Testis (tissue), 3 donors: ENCODE data around the gene ITPRIP. TPM values are rescaled to one million over a fixed set of nuclear protein-coding genes. Genes with fewer than 3 reads are reported as not detected.
A peak's percentile ranks its signal among the peaks of the same experiment; 100 is the strongest.

ENCODE experiments used
- DNase-seq: peaks from one replicate; pipeline ENCODE4 v3.0.0-alpha.2; 2019
- H3K27ac ChIP-seq, 2 donors: fragments of 200-600 bp; sonication (generic); one replicate each; pipeline ENCODE4 v1.5.1; 2019
- H3K27me3 ChIP-seq: fragments of 200-600 bp; sonication (generic); one replicate; pipeline ENCODE4 v1.5.1; 2019
- H3K36me3 ChIP-seq: fragments of 200-600 bp; sonication (generic); one replicate; pipeline ENCODE4 v1.5.1; 2017; ENCODE audit warnings: low read depth; ENCODE audit errors: missing control alignments
- H3K4me1 ChIP-seq: fragments of 200-600 bp; sonication (generic); one replicate; pipeline ENCODE4 v1.5.1; 2019
- H3K4me3 ChIP-seq, 2 donors: fragments of 200-600 bp; sonication (generic); one replicate each; pipeline ENCODE4 v1.5.1; 2017 to 2019
- H3K9me3 ChIP-seq: fragments of 200-600 bp; sonication (generic); one replicate; pipeline ENCODE4 v1.5.1; 2017
- POLR2A ChIP-seq: fragments of 450-650 bp; IDR thresholded peaks from one replicate; pipeline ENCODE4 v1.6.1; 2017; ENCODE audit warnings: antibody characterized with exemption, mild to moderate bottlenecking, moderate library complexity
- WGBS, 2 donors: methylation state at CpG; one replicate each; pipeline ENCODE4 v1.1.5; 2018; 5-methylcytosine and 5-hydroxymethylcytosine counted together
- intact Hi-C: fragments of 100-400 bp; cut with DNase I; formaldehyde crosslinking; loops from one replicate; pipeline ENCODE4 v1.15.1; 2023; ENCODE audit warnings: low total_unique reads
- polyA plus RNA-seq: library from polyadenylated mRNA; stranded (reverse); fragments of 350-450 nt; fragmentation: Illumina TruSeq; extraction: RNeasy Lipid Tissue Mini Kit (QIAGEN cat#74804); gene quantifications from one replicate; pipeline ENCODE4 v1.2.3, GENCODE V29; 2014; ENCODE audit warnings: low read depth, low replicate concordance; ENCODE audit not compliant: insufficient read depth
- total RNA-seq, 2 donors: library from RNA; depleted of rRNA; stranded (reverse); fragments of >200 nt; gene quantifications; one replicate each; pipeline ENCODE4 v1.2.3, GENCODE V29; 2016
- TF ChIP-seq, protein P1 (sequence below), 3 experiments: fragments of 450-650 bp in 2 of 3; fragments of 200-600 bp in 1 of 3; sonication (generic) in 1 of 3; IDR thresholded peaks; one replicate each; pipeline ENCODE4 v1.5.1; 2016 to 2019; ENCODE audit warnings: antibody characterized with exemption in 3 of 3, mild to moderate bottlenecking in 2 of 3, moderate library complexity in 1 of 3

Gene ITPRIP
- total and polyA plus RNA-seq, 3 donors from 2014 or later, result 21.5 to 29.5 (median 21.6) TPM

DNA sequence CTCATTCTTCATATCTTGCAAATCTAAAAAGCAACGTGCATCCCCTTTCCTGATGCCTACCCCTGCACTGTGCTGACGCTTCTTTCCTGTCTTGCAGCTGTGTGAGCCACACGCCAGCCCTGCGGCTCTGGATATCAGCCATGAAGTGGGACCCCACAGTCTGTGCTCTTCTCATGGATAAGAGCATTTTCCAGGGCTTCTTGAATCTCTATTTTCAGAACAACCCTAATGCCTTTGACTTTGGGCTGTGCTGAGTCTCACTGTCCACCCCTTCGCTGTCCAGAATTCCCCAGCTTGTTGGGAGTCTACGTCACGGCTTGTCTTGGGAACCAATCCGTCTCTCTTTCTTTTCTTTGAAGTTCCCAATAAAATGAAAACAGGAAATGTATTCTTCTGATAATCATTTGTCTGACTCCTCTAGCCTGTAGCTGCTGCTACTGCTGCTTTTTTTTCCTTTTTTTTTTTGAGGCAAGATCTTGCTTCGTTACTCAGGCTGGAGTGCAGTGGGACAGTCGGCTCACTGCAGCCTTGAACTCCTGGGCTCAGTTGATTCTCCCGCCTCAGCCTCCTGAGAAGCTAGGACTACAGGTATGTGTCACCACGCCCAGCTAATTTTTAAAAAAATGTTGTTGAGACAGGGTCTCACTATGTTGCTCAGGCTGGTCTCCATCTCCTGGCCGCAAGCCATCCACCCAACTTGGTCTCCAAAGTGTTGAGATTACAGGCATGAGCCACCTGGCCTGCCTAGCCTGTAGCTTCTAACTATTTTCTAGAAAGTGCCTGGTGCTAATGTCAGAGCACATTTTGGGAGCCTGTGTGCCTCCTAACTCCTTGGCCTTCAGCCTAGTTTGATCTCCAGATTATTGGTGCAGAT, 39.0 kb downstream of the ITPRIP start:
- Histone ChIP-seq H3K27me3 (no peaks in the 10 kb centered on the region), H3K4me3 (no peak overlapping the region), H3K36me3 (no peaks in the 10 kb centered on the region), H3K9me3 (no peaks in the 10 kb centered on the region), H3K27ac (peak overlapping the region; percentile 73 to 80), H3K4me1 (peaks cover 13% of the 10 kb centered on the region)
- DNase-seq, result no peak
- intact Hi-C loops, result no loop called here
- TF ChIP-seq POLR2A, result no peak
- TF ChIP-seq, protein P1, sequence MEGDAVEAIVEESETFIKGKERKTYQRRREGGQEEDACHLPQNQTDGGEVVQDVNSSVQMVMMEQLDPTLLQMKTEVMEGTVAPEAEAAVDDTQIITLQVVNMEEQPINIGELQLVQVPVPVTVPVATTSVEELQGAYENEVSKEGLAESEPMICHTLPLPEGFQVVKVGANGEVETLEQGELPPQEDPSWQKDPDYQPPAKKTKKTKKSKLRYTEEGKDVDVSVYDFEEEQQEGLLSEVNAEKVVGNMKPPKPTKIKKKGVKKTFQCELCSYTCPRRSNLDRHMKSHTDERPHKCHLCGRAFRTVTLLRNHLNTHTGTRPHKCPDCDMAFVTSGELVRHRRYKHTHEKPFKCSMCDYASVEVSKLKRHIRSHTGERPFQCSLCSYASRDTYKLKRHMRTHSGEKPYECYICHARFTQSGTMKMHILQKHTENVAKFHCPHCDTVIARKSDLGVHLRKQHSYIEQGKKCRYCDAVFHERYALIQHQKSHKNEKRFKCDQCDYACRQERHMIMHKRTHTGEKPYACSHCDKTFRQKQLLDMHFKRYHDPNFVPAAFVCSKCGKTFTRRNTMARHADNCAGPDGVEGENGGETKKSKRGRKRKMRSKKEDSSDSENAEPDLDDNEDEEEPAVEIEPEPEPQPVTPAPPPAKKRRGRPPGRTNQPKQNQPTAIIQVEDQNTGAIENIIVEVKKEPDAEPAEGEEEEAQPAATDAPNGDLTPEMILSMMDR (IDR thresholded peaks at IDR 0.05), result no peak
- WGBS, 2 donors, result 45 to 55% methylated on average over 13 of the region's 13 CpGs

DNA sequence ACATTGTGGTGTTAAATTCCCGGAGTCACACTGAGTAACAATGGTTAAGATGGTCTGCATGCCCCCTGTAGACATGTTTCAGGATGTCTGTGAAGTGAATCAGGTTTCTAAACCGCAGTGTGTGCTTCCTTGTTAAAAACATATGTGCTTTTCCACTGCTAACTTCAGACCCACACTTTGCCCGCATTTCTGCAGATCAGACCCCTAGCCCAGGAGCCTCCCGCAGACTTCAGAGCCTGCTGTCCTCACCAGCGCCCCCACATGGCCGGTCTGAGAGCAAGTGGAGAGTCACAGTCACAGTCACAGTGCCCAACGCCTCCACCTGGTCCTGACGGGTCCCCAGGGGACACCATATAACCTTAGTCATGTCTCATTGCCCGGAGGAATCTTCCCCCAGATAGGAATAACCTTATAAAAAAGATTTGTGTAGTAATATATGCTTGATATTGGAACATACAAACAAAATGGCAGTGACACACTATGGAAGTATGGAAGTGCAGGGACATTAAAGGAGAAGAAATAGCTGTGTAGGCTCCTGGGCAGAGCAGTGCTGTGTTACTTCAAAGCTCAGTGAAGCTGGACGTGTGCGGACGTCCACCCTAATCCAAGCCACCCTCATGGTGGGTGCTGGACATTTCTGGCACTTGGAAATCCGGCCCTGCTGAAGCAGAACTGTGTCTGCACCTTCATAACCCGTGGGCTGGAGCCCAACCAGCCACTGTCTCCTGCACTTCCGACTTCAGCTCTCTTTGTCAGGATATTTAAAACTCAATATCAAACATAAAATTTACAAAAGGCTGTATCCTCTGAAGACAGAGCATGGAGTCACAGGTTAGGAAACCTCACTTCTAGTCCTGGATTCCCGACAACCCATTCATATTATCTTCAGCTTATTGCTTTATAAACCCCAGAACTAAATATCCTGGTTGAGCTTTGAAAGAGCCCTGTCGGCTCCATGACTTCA, 40.3 kb downstream of the ITPRIP start:
- intact Hi-C loops, result no loop called here
- H3K27me3 ChIP-seq, result no peaks in the 10 kb centered on the region
- peak; percentile 43 for DNase-seq
- peaks cover 13% of the 10 kb centered on the region for H3K4me1 ChIP-seq
- TF ChIP-seq, protein P1 (IDR thresholded peaks at IDR 0.05), result peak in 1 of 3 experiments; percentile 39
- TF ChIP-seq POLR2A, result no peak
- no peaks in the 10 kb centered on the region for H3K36me3 ChIP-seq
- H3K27ac ChIP-seq, result peak overlapping the region in 1 of 2 donors; percentile 50
- H3K4me3 ChIP-seq, result no peak overlapping the region
- H3K9me3 ChIP-seq, result no peaks in the 10 kb centered on the region
- WGBS, 2 donors, result 62 to 66% methylated on average over 17 of the region's 17 CpGs

DNA sequence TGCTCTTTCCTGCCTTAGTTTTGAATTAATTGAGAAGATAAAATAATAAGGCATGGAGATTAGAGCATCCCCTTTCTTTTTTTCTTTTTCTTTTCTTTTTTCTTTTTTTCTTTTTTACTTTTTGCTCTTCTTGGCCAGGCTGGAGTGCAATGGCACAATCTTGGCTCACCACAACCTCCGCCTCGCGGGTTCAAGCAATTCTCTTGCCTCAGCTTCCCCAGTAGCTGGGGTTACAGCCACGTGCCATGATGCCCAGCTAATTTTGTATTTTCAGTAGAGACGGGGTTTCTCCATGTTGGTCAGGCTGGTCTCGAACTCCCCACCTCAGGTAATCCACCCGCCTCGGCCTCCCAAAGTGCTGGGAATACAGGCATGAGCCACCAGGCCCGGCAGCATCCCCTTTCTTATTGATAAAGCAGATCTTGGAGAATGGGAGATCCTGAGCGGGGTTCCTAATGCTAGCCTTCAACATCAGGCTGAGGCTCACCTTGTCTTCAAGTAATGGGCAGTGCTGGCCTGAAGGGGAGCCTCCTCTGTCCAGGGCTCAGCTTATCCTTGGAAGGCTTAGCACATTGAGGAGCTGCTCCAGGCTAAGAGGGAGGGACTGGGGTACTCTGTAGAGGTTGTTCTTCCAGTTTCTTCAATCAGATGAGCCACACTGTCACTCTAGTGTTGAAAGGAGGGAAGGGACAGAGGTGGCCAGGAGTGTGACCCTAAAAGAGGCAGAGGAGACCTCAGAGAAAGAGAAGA, 41.4 kb downstream of the ITPRIP start:
- 98 to 99% methylated on average over 10 of the region's 10 CpGs for WGBS, 2 donors

DNA sequence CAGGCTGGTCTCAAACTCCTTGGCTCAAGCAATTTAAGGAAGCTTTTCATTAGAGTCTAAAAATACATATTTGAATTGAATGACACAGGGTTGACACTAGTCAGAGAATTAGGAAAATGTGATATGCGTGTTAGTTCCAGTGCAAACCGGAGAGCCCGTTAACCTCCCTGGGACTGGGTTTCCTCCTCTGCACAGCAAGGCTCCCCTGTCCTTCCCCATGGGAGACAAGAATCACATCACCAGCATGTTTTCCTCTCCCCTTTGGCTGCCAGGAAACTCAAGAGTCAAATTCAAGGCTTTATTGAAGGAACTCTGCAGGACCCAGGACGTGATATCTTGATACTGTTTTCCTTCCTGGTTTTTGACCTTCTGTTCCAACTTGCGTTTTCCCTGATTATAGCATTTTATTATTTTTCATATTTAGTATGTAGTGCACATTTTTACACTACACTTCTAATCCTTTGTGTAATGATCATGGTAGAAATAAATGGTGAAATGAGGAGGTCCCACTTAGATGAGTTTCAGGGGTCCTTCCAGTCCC, 44.4 kb downstream of the ITPRIP start:
- Histone ChIP-seq H3K4me3 (no peak overlapping the region), H3K4me1 (peaks cover 4% of the 10 kb centered on the region), H3K36me3 (no peaks in the 10 kb centered on the region), H3K27me3 (no peaks in the 10 kb centered on the region), H3K27ac (no peak overlapping the region), H3K9me3 (no peaks in the 10 kb centered on the region)
- DNase-seq, result no peak
- intact Hi-C loops, result loop anchor here (5.0 kb wide), 1 partner anchor 58 kb away; the partner anchor contains the start of gene CFAP58
- 79 to 82% methylated on average over 5 of the region's 5 CpGs for WGBS, 2 donors
- TF ChIP-seq POLR2A, result no peak
- TF ChIP-seq, protein P1 (IDR thresholded peaks at IDR 0.05), result no peak

More for the DNA sequence above, 41.4 kb downstream of the ITPRIP start:
- H3K4me3 ChIP-seq, result no peak overlapping the region
- no peaks in the 10 kb centered on the region for H3K9me3 ChIP-seq
- intact Hi-C loops, result no loop called here
- H3K27ac ChIP-seq, result no peak overlapping the region
- H3K36me3 ChIP-seq, result no peaks in the 10 kb centered on the region
- TF ChIP-seq, protein P1 (IDR thresholded peaks at IDR 0.05), result no peak
- TF ChIP-seq POLR2A, result no peak
- H3K4me1 ChIP-seq, result peaks cover 13% of the 10 kb centered on the region
- no peak for DNase-seq
- H3K27me3 ChIP-seq, result no peaks in the 10 kb centered on the region
